Epithelial cell of prostate (primary cell): ENCODE data around the gene FFAR1.
"Not testable (repeated sequence)": the region's sequence is repeated elsewhere in the genome, so short reads cannot be mapped to it uniquely, and the experiment has no call there.

ENCODE experiments used
- DNase-seq: peaks from one replicate; pipeline ENCODE4 v3.0.0-alpha.2; 2011; ENCODE audit warnings: low read depth, low spot score
- H3K27ac ChIP-seq: fragments of 450-650 bp; 2 replicates; pipeline ENCODE4 v1.5.1; 2017; ENCODE audit warnings: mild to moderate bottlenecking

Gene FFAR1

GRCh38 chr19:35357867-35358573 lies 10.3 kb downstream of the FFAR1 start, which contains the start of gene FFAR3:
Gene FFAR3, plus strand, starts transcription at chr19:35358460. Its CDS starts 431 bp downstream, at chr19:35358891.
- no peak for DNase-seq
- H3K27ac ChIP-seq = no peak within 1 kb of the TSS

- H3K27ac ChIP-seq, DNase-seq: not testable (repeated sequence)
Observed at GRCh38 chr19:35358834-35359233, 11.1 kb downstream of the FFAR1 start.

GRCh38 chr19:35359395-35359794 lies 11.7 kb downstream of the FFAR1 start:
- not testable (repeated sequence) for DNase-seq, H3K27ac ChIP-seq

GRCh38 chr19:35360081-35360480 lies 12.4 kb downstream of the FFAR1 start:
- not testable (repeated sequence) for H3K27ac ChIP-seq, DNase-seq

GRCh38 chr19:35360880-35361420 lies 13.2 kb downstream of the FFAR1 start:
- H3K27ac ChIP-seq = no peak overlapping the region
- DNase-seq = no peak

- no peak for DNase-seq
- H3K27ac ChIP-seq = no peak overlapping the region
Observed at GRCh38 chr19:35362261-35363000, 14.7 kb downstream of the FFAR1 start.

GRCh38 chr19:35363001-35363590 lies 15.4 kb downstream of the FFAR1 start:
- no peak overlapping the region for H3K27ac ChIP-seq
- no peak for DNase-seq

GRCh38 chr19:35363711-35364425 lies 16.2 kb downstream of the FFAR1 start:
- no peak for DNase-seq
- no peak overlapping the region for H3K27ac ChIP-seq

GRCh38 chr19:35365303-35365702 lies 17.6 kb downstream of the FFAR1 start:
- H3K27ac ChIP-seq = no peak overlapping the region
- DNase-seq = no peak

- H3K27ac ChIP-seq = no peak overlapping the region
- DNase-seq = no peak
Observed at GRCh38 chr19:35368378-35368777, 20.7 kb downstream of the FFAR1 start.

GRCh38 chr19:35369522-35369921 lies 21.8 kb downstream of the FFAR1 start:
- H3K27ac ChIP-seq = no peak overlapping the region

GRCh38 chr19:35370722-35371121 lies 23.0 kb downstream of the FFAR1 start, which contains the start of gene GPR42:
Gene GPR42, plus strand, starts transcription at chr19:35371068. Its CDS starts 292 bp downstream, at chr19:35371360.
- no peak for DNase-seq
- no peak within 1 kb of the TSS for H3K27ac ChIP-seq

More at GRCh38 chr19:35369522-35369921, 21.8 kb downstream of the FFAR1 start:
- DNase-seq = no peak

GRCh38 chr19:35373492-35373891 lies 25.8 kb downstream of the FFAR1 start:
- DNase-seq = no peak
- no peak overlapping the region for H3K27ac ChIP-seq

GRCh38 chr19:35374031-35374430 lies 26.3 kb downstream of the FFAR1 start:
- DNase-seq, H3K27ac ChIP-seq: not testable (repeated sequence)

- DNase-seq = no peak
- no peak overlapping the region for H3K27ac ChIP-seq
Observed at GRCh38 chr19:35375505-35376307, 28.0 kb downstream of the FFAR1 start.

GRCh38 chr19:35377656-35378055 lies 30.0 kb downstream of the FFAR1 start:
- DNase-seq = no peak
- H3K27ac ChIP-seq = no peak overlapping the region

GRCh38 chr19:35378356-35378755 lies 30.7 kb downstream of the FFAR1 start:
- no peak overlapping the region for H3K27ac ChIP-seq

GRCh38 chr19:35379545-35379944 lies 31.8 kb downstream of the FFAR1 start:
- DNase-seq = not testable (repeated sequence)

More at GRCh38 chr19:35378356-35378755, 30.7 kb downstream of the FFAR1 start:
- DNase-seq = no peak

GRCh38 chr19:35379992-35380391 lies 32.3 kb downstream of the FFAR1 start:
- H3K27ac ChIP-seq = no peak overlapping the region
- no peak for DNase-seq

More at GRCh38 chr19:35379545-35379944, 31.8 kb downstream of the FFAR1 start:
- not testable (repeated sequence) for H3K27ac ChIP-seq
